IMR-90 (cell line): ENCODE results near the gene IFNL1. TPM values are rescaled to one million over a fixed set of nuclear protein-coding genes. Genes with fewer than 3 reads are reported as not detected.

Experiments used
- ATAC-seq: fragments of 200-7000 bp; cut with Tn5 transposase; 2 replicates; pipeline ENCODE4 v1.9.1; 2020; ENCODE audit warnings: low read depth, mild to moderate bottlenecking, moderate library complexity
- BruUV-seq: library from RNA; stranded (reverse); fragments of 400-500 nt; replicated peaks from 2 replicates; lab custom pipeline; 2021; lab: Mats Ljungman, UMichigan
- CTCF ChIA-PET: fragments of 300-600 bp; formaldehyde crosslinking; extraction: SDS; loops from one replicate; lab custom pipeline; 2021; ENCODE audit warnings: antibody characterized with exemption; lab: Yijun Ruan, JAX
- POLR2A ChIA-PET: fragments of 300-600 bp; sonication (Branson Sonifier 250); formaldehyde crosslinking; loops from one replicate; lab custom pipeline; 2022; ENCODE audit warnings: antibody characterized with exemption; ENCODE audit not compliant: unreplicated experiment; lab: Charles Lee
- DNase-seq: peaks from one replicate; pipeline ENCODE4 v3.0.0; 2013
- H2AFZ ChIP-seq: replicated peaks from 2 replicates; pipeline ENCODE3; 2013; ENCODE audit warnings: low read length, mild to moderate bottlenecking; ENCODE audit not compliant: poor library complexity
- H2AK5ac ChIP-seq: 2 replicates; pipeline ENCODE4 v1.6.1; 2013; ENCODE audit warnings: low read depth, low read length, inconsistent platforms
- H2AK9ac ChIP-seq: replicated peaks from 2 replicates; pipeline ENCODE3; 2013; ENCODE audit warnings: mild to moderate bottlenecking, low read depth, low read length, moderate library complexity; ENCODE audit not compliant: poor library complexity
- H2BK120ac ChIP-seq: 2 replicates; pipeline ENCODE4 v1.6.1; 2013; ENCODE audit warnings: low read depth, low read length, inconsistent platforms
- H2BK15ac ChIP-seq: 3 replicates; pipeline ENCODE4 v1.6.1; 2013; ENCODE audit warnings: low read depth, low read length, inconsistent platforms
- H2BK20ac ChIP-seq: 2 replicates; pipeline ENCODE4 v1.6.1; 2013; ENCODE audit warnings: low read depth, mild to moderate bottlenecking, inconsistent platforms, low read length, moderate library complexity
- H2BK5ac ChIP-seq: 2 replicates; pipeline ENCODE4 v1.6.1; 2013; ENCODE audit warnings: mild to moderate bottlenecking, low read depth, low read length, inconsistent platforms; ENCODE audit not compliant: poor library complexity, severe bottlenecking
- H3K14ac ChIP-seq: replicated peaks from 2 replicates; pipeline ENCODE4 v1.6.1; 2013; ENCODE audit warnings: low read depth, low read length, inconsistent platforms
- H3K18ac ChIP-seq: 2 replicates; pipeline ENCODE4 v1.6.1; 2013; ENCODE audit warnings: low read depth, low read length, control low read depth
- H3K23ac ChIP-seq: 2 replicates; pipeline ENCODE4 v1.6.1; 2013; ENCODE audit warnings: low read depth, low read length, inconsistent platforms
- H3K27ac ChIP-seq: 2 replicates; pipeline ENCODE4 v1.5.1; 2013; ENCODE audit warnings: mild to moderate bottlenecking, control low read depth, low read length; ENCODE audit not compliant: insufficient read depth
- H3K27me3 ChIP-seq: 2 replicates; pipeline ENCODE4 v1.6.1; 2013; ENCODE audit warnings: low read length; ENCODE audit not compliant: control insufficient read depth, insufficient read depth
- H3K36me3 ChIP-seq: 2 replicates; pipeline ENCODE4 v1.6.1; 2013; ENCODE audit warnings: low read length, mixed read lengths; ENCODE audit not compliant: control insufficient read depth, insufficient read depth
- H3K4ac ChIP-seq: 2 replicates; pipeline ENCODE4 v1.6.1; 2013; ENCODE audit warnings: low read depth, low read length, inconsistent platforms
- H3K4me1 ChIP-seq: 2 replicates; pipeline ENCODE4 v1.6.1; 2013; ENCODE audit warnings: low read length, mixed read lengths; ENCODE audit not compliant: control insufficient read depth, insufficient read depth
- H3K4me2 ChIP-seq: 2 replicates; pipeline ENCODE4 v1.6.1; 2013; ENCODE audit warnings: low read depth, mild to moderate bottlenecking, control low read depth, low read length, moderate library complexity
- H3K4me3 ChIP-seq: 2 replicates; pipeline ENCODE4 v1.5.1; 2013; ENCODE audit warnings: low read depth, mild to moderate bottlenecking, control low read depth, low read length, moderate library complexity; ENCODE audit not compliant: insufficient read depth
- H3K56ac ChIP-seq: 2 replicates; pipeline ENCODE4 v1.6.1; 2013; ENCODE audit warnings: low read length, inconsistent platforms; ENCODE audit not compliant: insufficient read depth; ENCODE audit errors: extremely low read depth
- H3K79me1 ChIP-seq, 2 experiments: 2 replicates each; pipeline ENCODE4 v1.6.1; 2013; ENCODE audit warnings: low read length in 2 of 2, inconsistent platforms in 1 of 2, low read depth in 1 of 2
- H3K9ac ChIP-seq: 2 replicates; pipeline ENCODE4 v1.6.1; 2013; ENCODE audit warnings: low read depth, low read length, control low read depth
- H3K9me1 ChIP-seq: 2 replicates; pipeline ENCODE4 v1.6.1; 2013; ENCODE audit warnings: low read length, inconsistent platforms; ENCODE audit not compliant: insufficient read depth
- H3K9me3 ChIP-seq: 2 replicates; pipeline ENCODE4 v1.6.1; 2013; ENCODE audit warnings: low read length; ENCODE audit not compliant: control insufficient read depth, insufficient read depth
- H4K20me1 ChIP-seq: 2 replicates; pipeline ENCODE4 v1.6.1; 2013; ENCODE audit warnings: low read length, inconsistent platforms; ENCODE audit not compliant: insufficient read depth
- H4K5ac ChIP-seq: 2 replicates; pipeline ENCODE4 v1.6.1; 2013; ENCODE audit warnings: mild to moderate bottlenecking, low read depth, low read length, control low read depth
- H4K8ac ChIP-seq, 2 experiments: 2 replicates each; pipeline ENCODE4 v1.6.1; 2013; ENCODE audit warnings: low read depth in 2 of 2, low read length in 2 of 2, control low read depth in 1 of 2, inconsistent platforms in 1 of 2
- H4K91ac ChIP-seq: 2 replicates; pipeline ENCODE4 v1.6.1; 2013; ENCODE audit warnings: low read depth, low read length, inconsistent platforms; ENCODE audit not compliant: insufficient read depth
- POLR2A ChIP-seq: IDR thresholded peaks from 2 replicates; pipeline ENCODE4 v1.6.1; 2012; ENCODE audit warnings: mild to moderate bottlenecking, low read depth, low read length
- WGBS, 2 experiments: methylation state at CpG; one replicate each; pipeline versions ENCODE4 v1.1.5 to v1.1.7; 2013; ENCODE audit warnings: missing lambda C conversion rate in 2 of 2; ENCODE audit not compliant: insufficient read length in 1 of 2; ENCODE audit errors: extremely low coverage in 2 of 2; 5-methylcytosine and 5-hydroxymethylcytosine counted together
- dilution Hi-C: fragments of 300-500 bp; cut with HindIII; formaldehyde crosslinking; loops from one replicate; pipeline ENCODE4 v1.14.3; 2018; ENCODE audit warnings: low sequenced_read_pairs; ENCODE audit not compliant: unreplicated experiment
- in situ Hi-C: fragments of 300-500 bp; cut with MboI; formaldehyde crosslinking; loops from 3 replicates; pipeline ENCODE4 v1.14.3; 2019; ENCODE audit warnings: low sequenced_read_pairs, inconsistent platforms, mixed read lengths
- intact Hi-C: fragments of 100-400 bp; cut with micrococcal nuclease; formaldehyde crosslinking; loops from 2 replicates; pipeline ENCODE4 v1.10.0; 2022
- polyA plus RNA-seq, 3 experiments: library from polyadenylated mRNA; depleted of rRNA; stranded (reverse); fragments of >200 nt; gene quantifications; 2 replicates each; pipeline ENCODE4 v1.2.3, GENCODE V29; 2012; ENCODE audit warnings: low replicate concordance in 1 of 3
- total RNA-seq: library from RNA; depleted of rRNA; stranded (reverse); fragments of >200 nt; gene quantifications from 2 replicates; pipeline ENCODE4 v1.2.3, GENCODE V29; 2012

Gene IFNL1
- total and polyA plus RNA-seq, 2 of the 4 experiments (the other 2 are of a cell fraction) = not detected

GRCh38 chr19:39276740-39277139, 19.5 kb upstream of the IFNL1 start:
- WGBS, 2 experiments = no CpG with 5 or more reads among the region's 5 CpGs
- Histone ChIP-seq H4K5ac (no peak overlapping the region), H2AK5ac (no peak overlapping the region), H2AFZ (no peak overlapping the region), H2BK120ac (no peak overlapping the region), H2BK20ac (no peak overlapping the region), H3K9me1 (no peaks in the 10 kb centered on the region), H2BK5ac (no peak overlapping the region), H3K79me1 (no peaks in the 10 kb centered on the region), H3K9me3 (no peaks in the 10 kb centered on the region; the same call in 1 of the 2 replicates), H4K91ac (no peak overlapping the region), H3K23ac (no peak overlapping the region), H3K4ac (no peak overlapping the region), H3K27ac (no peak overlapping the region), H3K27me3 (peaks cover 15% of the 10 kb centered on the region), H3K18ac (no peak overlapping the region), H2AK9ac (no peak overlapping the region), H3K4me1 (no peaks in the 10 kb centered on the region), H3K14ac (no peak overlapping the region), H3K4me3 (no peak overlapping the region), H2BK15ac (no peak overlapping the region), H4K8ac (no peak overlapping the region), H3K56ac (no peak overlapping the region), H4K20me1 (no peaks in the 10 kb centered on the region), H3K9ac (no peak overlapping the region), H3K36me3 (no peaks in the 10 kb centered on the region), H3K4me2 (no peak overlapping the region)
- BruUV-seq = no TSS peak
- in situ Hi-C loops (no loop called here), dilution Hi-C loops (no loop called here), intact Hi-C loops (no loop called here)
- ChIA-PET CTCF (no interaction called here), POLR2A (no interaction called here)
- DNase-seq (no peak), ATAC-seq (no peak)
- TF ChIP-seq POLR2A = no peak
